22Rv1 (cell line): ENCODE results near the gene GPC6.

Experiments used
- ZFX ChIP-seq: fragments of 450-650 bp; IDR thresholded peaks from 2 replicates; pipeline ENCODE4 v1.6.1; 2017; ENCODE audit warnings: antibody characterized with exemption, borderline replicate concordance
- TF ChIP-seq, protein P1 (sequence below): fragments of 450-650 bp; IDR thresholded peaks from 2 replicates; pipeline ENCODE4 v1.5.1; 2017; ENCODE audit warnings: mild to moderate bottlenecking

GRCh38 chr13:94270556-94270955 is 1043.9 kb downstream of the GPC6 start:
- TF ChIP-seq, protein P1, sequence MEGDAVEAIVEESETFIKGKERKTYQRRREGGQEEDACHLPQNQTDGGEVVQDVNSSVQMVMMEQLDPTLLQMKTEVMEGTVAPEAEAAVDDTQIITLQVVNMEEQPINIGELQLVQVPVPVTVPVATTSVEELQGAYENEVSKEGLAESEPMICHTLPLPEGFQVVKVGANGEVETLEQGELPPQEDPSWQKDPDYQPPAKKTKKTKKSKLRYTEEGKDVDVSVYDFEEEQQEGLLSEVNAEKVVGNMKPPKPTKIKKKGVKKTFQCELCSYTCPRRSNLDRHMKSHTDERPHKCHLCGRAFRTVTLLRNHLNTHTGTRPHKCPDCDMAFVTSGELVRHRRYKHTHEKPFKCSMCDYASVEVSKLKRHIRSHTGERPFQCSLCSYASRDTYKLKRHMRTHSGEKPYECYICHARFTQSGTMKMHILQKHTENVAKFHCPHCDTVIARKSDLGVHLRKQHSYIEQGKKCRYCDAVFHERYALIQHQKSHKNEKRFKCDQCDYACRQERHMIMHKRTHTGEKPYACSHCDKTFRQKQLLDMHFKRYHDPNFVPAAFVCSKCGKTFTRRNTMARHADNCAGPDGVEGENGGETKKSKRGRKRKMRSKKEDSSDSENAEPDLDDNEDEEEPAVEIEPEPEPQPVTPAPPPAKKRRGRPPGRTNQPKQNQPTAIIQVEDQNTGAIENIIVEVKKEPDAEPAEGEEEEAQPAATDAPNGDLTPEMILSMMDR, result no peak
- no peak for TF ChIP-seq ZFX
